ENCODE measurements around the gene AGRN.

Gene AGRN

GRCh38 chr1:1019122-1019999, 559 bp upstream of the AGRN start:
- H3K9me3 ChIP-seq (ENCODE audit: control insufficient read depth, low read length) = no peaks in the 10 kb centered on the region
- H3K4me3 ChIP-seq (ENCODE audit: low read depth, low read length) = peak overlapping the region; percentile 34
- H3K27me3 ChIP-seq (ENCODE audit: control insufficient read depth, insufficient read depth, low read length) = no peaks in the 10 kb centered on the region
- no peak overlapping the region for H3K27ac ChIP-seq
- no peaks in the 10 kb centered on the region for H3K4me1 ChIP-seq
- H3K4me2 ChIP-seq (ENCODE audit: low read length) = peak overlapping the region; percentile 57
- H3K36me3 ChIP-seq (ENCODE audit: control insufficient read depth, insufficient read depth, low read length) = no peaks in the 10 kb centered on the region
- TF ChIP-seq CTCF (IDR thresholded peaks at IDR 0.05) = peak; percentile 26
- H2AFZ ChIP-seq = peak overlapping the region; percentile 33
- no peaks in the 10 kb centered on the region for H3K79me2 ChIP-seq
- no peak overlapping the region for H3K9ac ChIP-seq

- Histone ChIP-seq H3K27me3 (ENCODE audit: control insufficient read depth, insufficient read depth, low read length) (no peaks in the 10 kb centered on the region), H3K36me3 (ENCODE audit: control insufficient read depth, insufficient read depth, low read length) (no peaks in the 10 kb centered on the region), H3K4me3 (ENCODE audit: low read depth, low read length) (peak overlapping the region; percentile 42), H3K9ac (no peak overlapping the region), H3K9me3 (ENCODE audit: control insufficient read depth, low read length) (no peaks in the 10 kb centered on the region), H3K4me2 (ENCODE audit: low read length) (peak overlapping the region; percentile 71), H3K79me2 (no peaks in the 10 kb centered on the region), H2AFZ (peak overlapping the region; percentile 33), H3K4me1 (no peaks in the 10 kb centered on the region), H3K27ac (no peak overlapping the region)
- no peak for TF ChIP-seq CTCF (IDR thresholded peaks at IDR 0.05)
These were observed 592 bp downstream of the AGRN start for GRCh38 chr1:1020415-1021009.

GRCh38 chr1:1021010-1021919, 1.3 kb downstream of the AGRN start:
- H3K27ac ChIP-seq = no peak overlapping the region
- peak overlapping the region; percentile 65 for H3K4me2 ChIP-seq (ENCODE audit: low read length)
- H3K9ac ChIP-seq = no peak overlapping the region
- H3K27me3 ChIP-seq (ENCODE audit: control insufficient read depth, insufficient read depth, low read length) = no peaks in the 10 kb centered on the region
- peak overlapping the region; percentile 11 for H3K4me3 ChIP-seq (ENCODE audit: low read depth, low read length)
- H3K4me1 ChIP-seq = no peaks in the 10 kb centered on the region
- H3K36me3 ChIP-seq (ENCODE audit: control insufficient read depth, insufficient read depth, low read length) = no peaks in the 10 kb centered on the region
- H3K9me3 ChIP-seq (ENCODE audit: control insufficient read depth, low read length) = no peaks in the 10 kb centered on the region
- no peak for TF ChIP-seq CTCF (IDR thresholded peaks at IDR 0.05)
- peak overlapping the region; percentile 33 for H2AFZ ChIP-seq
- no peaks in the 10 kb centered on the region for H3K79me2 ChIP-seq

- Histone ChIP-seq H3K27me3 (ENCODE audit: control insufficient read depth, insufficient read depth, low read length) (no peaks in the 10 kb centered on the region), H3K9ac (no peak overlapping the region), H3K4me1 (no peaks in the 10 kb centered on the region), H3K27ac (no peak overlapping the region), H3K36me3 (ENCODE audit: control insufficient read depth, insufficient read depth, low read length) (no peaks in the 10 kb centered on the region), H2AFZ (no peak overlapping the region), H3K79me2 (no peaks in the 10 kb centered on the region), H3K4me2 (ENCODE audit: low read length) (no peak overlapping the region), H3K4me3 (ENCODE audit: low read depth, low read length) (no peak overlapping the region), H3K9me3 (ENCODE audit: control insufficient read depth, low read length) (no peaks in the 10 kb centered on the region)
- no peak for TF ChIP-seq CTCF (IDR thresholded peaks at IDR 0.05)
These were observed 2.0 kb downstream of the AGRN start for GRCh38 chr1:1021920-1022259.

Data from parathyroid adenoma (tissue), 2 donors.